Body of pancreas (tissue), 4 donors: Measurements from ENCODE around the gene IL18RAP. TPM values are rescaled to one million over a fixed set of nuclear protein-coding genes. Genes with fewer than 3 reads are reported as not detected.

Experiments used
- ATAC-seq: fragments of 150-250 bp; one replicate; pipeline ENCODE4 v1.9.1; 2016
- DNase-seq, 4 donors: peaks; one replicate each; pipeline ENCODE4 v3.0.0-alpha.2; 2019
- H3K27ac ChIP-seq, 4 donors: fragments of 200-600 bp; sonication (generic); 1 replicate in 3 of 4; 2 replicates in 1 of 4; pipeline versions ENCODE4 v1.5.1 to v1.6.1; 2016 to 2019; ENCODE audit warnings: mild to moderate bottlenecking in 1 of 4, mixed read lengths in 1 of 4, moderate library complexity in 1 of 4
- H3K27me3 ChIP-seq, 2 donors: fragments of 200-600 bp; sonication (generic); one replicate each; pipeline ENCODE4 v1.6.0; 2016; ENCODE audit warnings: mild to moderate bottlenecking in 1 of 2
- H3K36me3 ChIP-seq, 2 donors: fragments of 200-600 bp; sonication (generic); replicated peaks in 1 of 2; 2 replicates each; pipeline ENCODE4 v1.5.1; 2016; ENCODE audit warnings: low read depth in 2 of 2; ENCODE audit not compliant: insufficient read depth in 1 of 2
- H3K4me1 ChIP-seq: fragments of 200-600 bp; sonication (generic); one replicate; pipeline ENCODE4 v1.6.0; 2016
- H3K4me3 ChIP-seq, 2 donors: fragments of 200-600 bp; sonication (generic); 1 replicate in 1 of 2; 2 replicates in 1 of 2; pipeline ENCODE4 v1.5.1; 2016 to 2019
- H3K9me3 ChIP-seq, 3 donors: fragments of 200-600 bp; sonication (generic); 1 replicate in 2 of 3; 2 replicates in 1 of 3; pipeline ENCODE4 v1.5.1; 2016
- POLR2A ChIP-seq, 3 donors: fragments of 450-650 bp; IDR thresholded peaks; one replicate each; pipeline ENCODE4 v1.6.1; 2016; ENCODE audit warnings: antibody characterized with exemption in 3 of 3, mild to moderate bottlenecking in 2 of 3
- WGBS, 2 donors: methylation state at CpG; one replicate each; pipeline ENCODE4 v1.1.5; 2017; 5-methylcytosine and 5-hydroxymethylcytosine counted together
- intact Hi-C: fragments of 100-400 bp; cut with DNase I; formaldehyde crosslinking; loops from one replicate; pipeline ENCODE4 v1.15.1; 2023
- total RNA-seq, 2 donors: library from RNA; depleted of rRNA; stranded (reverse); fragments of >200 nt; gene quantifications; one replicate each; pipeline ENCODE4 v1.1.0, GENCODE V29; 2016
- TF ChIP-seq, protein P1 (sequence below), 7 experiments: fragments of 450-650 bp in 4 of 7; fragments of 200-600 bp in 3 of 7; sonication (generic) in 3 of 7; IDR thresholded peaks; one replicate each; pipeline ENCODE4 v1.5.1; 2016 to 2019; ENCODE audit warnings: antibody characterized with exemption in 7 of 7

Gene IL18RAP
- total RNA-seq, 2 donors from 2014 or later, result 4.9 to 24.4 TPM

DNA sequence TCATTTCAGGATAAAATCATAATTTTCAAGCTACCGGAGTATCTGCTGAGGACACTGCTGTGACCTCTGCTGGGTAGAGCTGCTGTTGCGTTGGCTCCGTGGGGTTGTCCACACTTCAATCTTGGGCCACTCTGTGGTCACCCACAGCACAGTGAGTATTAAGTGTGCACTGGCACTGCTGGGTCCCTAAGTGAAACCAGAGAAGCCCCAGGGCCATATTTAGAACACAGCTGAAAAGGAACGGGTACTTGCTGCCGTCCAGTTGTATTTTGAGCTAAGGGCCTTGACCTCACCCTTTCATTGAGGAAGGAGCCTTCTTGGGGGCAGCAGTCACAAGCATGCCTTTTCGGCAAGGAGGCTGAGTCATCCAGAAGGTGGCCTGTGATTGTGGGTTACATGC is 60.1 kb downstream of the IL18RAP start:
- 82 to 94% methylated on average over 5 to 6 of the region's 6 CpGs for WGBS, 2 donors

DNA sequence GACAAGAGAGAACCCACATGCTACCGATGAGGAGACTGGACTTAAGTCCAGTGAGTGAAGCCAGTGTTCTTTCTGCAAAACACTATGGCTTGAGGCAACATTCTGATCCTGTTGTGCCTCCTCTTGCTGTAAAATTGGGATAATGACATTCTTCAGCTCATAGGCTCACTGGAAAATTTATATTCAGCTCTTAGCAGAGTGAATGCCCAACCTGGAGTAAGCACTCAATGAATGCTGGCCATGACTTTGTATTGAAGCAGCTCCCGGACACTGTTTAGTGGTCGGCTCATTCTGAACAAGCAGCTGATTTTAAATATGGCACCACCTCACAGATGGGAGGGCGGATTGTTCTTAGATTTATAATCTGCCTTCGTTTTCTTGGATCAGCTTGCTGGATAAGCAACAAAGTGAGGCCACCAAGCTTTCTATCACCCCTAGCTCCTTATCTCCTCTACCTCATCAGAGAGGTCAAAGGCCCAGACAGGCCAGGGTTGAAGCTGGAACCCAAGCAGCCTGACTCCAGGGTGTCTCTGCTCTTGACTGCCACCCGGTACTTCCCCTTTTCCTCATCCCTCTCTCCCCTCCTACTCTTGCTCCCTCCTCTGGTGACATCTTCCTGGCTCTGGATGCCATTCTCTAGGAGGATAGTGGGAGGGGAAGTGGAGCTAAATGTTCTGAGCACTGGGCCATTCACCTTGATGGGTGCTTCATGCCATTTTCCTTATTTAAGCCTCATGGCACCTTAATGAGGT is 61.5 kb downstream of the IL18RAP start:
- H3K4me3 ChIP-seq, result no peak overlapping the region
- no peaks in the 10 kb centered on the region for H3K27me3 ChIP-seq
- ATAC-seq, result no peak
- intact Hi-C loops, result no loop called here
- WGBS, 2 donors, result 76 to 81% methylated on average over 6 of the region's 6 CpGs
- H3K36me3 ChIP-seq, result no peaks in the 10 kb centered on the region
- TF ChIP-seq POLR2A (IDR thresholded peaks at IDR 0.05), result no peak
- TF ChIP-seq, protein P1, sequence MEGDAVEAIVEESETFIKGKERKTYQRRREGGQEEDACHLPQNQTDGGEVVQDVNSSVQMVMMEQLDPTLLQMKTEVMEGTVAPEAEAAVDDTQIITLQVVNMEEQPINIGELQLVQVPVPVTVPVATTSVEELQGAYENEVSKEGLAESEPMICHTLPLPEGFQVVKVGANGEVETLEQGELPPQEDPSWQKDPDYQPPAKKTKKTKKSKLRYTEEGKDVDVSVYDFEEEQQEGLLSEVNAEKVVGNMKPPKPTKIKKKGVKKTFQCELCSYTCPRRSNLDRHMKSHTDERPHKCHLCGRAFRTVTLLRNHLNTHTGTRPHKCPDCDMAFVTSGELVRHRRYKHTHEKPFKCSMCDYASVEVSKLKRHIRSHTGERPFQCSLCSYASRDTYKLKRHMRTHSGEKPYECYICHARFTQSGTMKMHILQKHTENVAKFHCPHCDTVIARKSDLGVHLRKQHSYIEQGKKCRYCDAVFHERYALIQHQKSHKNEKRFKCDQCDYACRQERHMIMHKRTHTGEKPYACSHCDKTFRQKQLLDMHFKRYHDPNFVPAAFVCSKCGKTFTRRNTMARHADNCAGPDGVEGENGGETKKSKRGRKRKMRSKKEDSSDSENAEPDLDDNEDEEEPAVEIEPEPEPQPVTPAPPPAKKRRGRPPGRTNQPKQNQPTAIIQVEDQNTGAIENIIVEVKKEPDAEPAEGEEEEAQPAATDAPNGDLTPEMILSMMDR (IDR thresholded peaks at IDR 0.05), result no peak
- DNase-seq, result no peak
- no peaks in the 10 kb centered on the region for H3K9me3 ChIP-seq
- H3K27ac ChIP-seq, result no peak overlapping the region
- no peaks in the 10 kb centered on the region for H3K4me1 ChIP-seq

More for the DNA sequence above, 60.1 kb downstream of the IL18RAP start:
- Histone ChIP-seq H3K4me1 (no peaks in the 10 kb centered on the region), H3K4me3 (no peak overlapping the region), H3K36me3 (no peaks in the 10 kb centered on the region), H3K27me3 (no peaks in the 10 kb centered on the region), H3K27ac (no peak overlapping the region), H3K9me3 (no peaks in the 10 kb centered on the region)
- intact Hi-C loops, result no loop called here
- DNase-seq, result no peak
- ATAC-seq, result no peak
- TF ChIP-seq POLR2A (IDR thresholded peaks at IDR 0.05), result no peak
- TF ChIP-seq, protein P1 (IDR thresholded peaks at IDR 0.05), result no peak

DNA sequence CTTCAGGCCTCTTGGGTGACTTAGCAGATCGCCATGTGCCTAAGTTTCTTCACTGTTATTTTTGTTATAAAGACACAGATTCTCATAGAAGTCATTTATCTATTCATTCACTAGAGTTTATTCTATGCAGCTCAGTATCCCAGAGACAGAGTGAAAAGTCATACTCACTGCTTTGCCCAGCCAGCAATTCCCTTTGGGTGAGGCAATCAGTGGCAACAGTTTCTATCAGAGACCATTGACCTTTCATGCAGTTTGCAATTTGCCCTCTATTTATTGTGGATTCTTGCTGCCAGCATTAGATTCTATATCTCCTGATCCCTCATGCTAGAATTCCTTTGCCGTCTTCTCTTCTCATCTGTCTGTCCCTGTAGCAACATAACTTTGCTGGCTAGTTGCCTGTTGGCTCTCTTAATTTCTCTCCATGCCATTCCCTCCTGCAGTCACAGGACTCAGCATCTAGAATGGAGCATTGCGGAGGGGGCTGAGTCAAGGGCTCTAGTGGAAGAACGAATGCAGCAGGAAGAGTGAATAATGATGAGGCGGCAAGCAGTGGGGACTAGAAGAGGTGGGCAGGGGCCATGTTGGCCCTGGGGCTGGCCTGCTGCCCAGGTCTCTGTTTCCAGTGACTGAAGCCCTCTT is 62.3 kb downstream of the IL18RAP start:
- intact Hi-C loops, result no loop called here
- 74 to 81% methylated on average over 5 of the region's 5 CpGs for WGBS, 2 donors
- no peak overlapping the region for H3K27ac ChIP-seq

DNA sequence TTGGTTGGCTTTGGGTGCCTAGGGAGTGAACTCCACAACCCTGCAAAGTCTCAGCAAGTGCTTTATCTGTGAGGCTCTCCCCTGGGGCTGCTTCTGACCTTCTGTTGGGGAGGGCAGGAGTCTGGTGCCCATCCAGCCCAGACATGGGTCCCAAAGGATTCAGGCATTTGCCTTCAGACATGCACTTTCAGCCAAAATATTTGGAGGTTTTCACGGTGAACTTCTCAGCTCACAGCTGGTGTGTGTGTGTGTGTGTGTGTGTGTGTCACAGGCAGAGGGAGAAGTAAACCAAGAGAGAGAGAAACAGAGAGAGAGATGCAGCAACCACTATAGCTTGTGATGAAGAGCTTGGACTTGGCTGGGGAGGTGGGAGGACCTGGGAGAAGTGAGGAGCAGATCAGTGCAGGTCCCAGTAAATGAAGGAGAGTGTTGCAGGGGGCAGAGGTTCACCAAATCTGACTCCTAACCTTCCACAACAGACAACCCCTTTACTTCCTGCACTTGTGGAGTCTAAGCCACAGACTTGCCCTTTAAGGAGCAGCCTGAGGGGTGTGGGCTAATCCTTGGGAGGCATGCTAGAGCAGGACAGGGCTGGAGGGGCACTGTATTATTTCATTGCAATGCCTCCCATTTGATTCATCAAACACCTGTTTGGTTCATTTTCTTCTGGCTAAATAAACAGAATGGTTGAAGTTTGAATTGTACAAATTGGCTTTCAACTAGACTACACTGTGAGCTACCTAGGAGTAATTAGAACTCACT is 64.2 kb downstream of the IL18RAP start:
- ATAC-seq, result no peak
- WGBS, 2 donors, result 67 to 75% methylated on average over 1 of the region's 1 CpG

More for the DNA sequence above, 62.3 kb downstream of the IL18RAP start:
- Histone ChIP-seq H3K4me1 (no peaks in the 10 kb centered on the region), H3K36me3 (no peaks in the 10 kb centered on the region), H3K9me3 (no peaks in the 10 kb centered on the region), H3K27me3 (no peaks in the 10 kb centered on the region), H3K4me3 (no peak overlapping the region)
- DNase-seq (no peak), ATAC-seq (no peak)
- TF ChIP-seq, protein P1 (IDR thresholded peaks at IDR 0.05), result no peak
- no peak for TF ChIP-seq POLR2A (IDR thresholded peaks at IDR 0.05)

More for the DNA sequence above, 64.2 kb downstream of the IL18RAP start:
- Histone ChIP-seq H3K27me3 (no peaks in the 10 kb centered on the region), H3K9me3 (no peaks in the 10 kb centered on the region), H3K27ac (no peak overlapping the region), H3K4me1 (no peaks in the 10 kb centered on the region), H3K4me3 (no peak overlapping the region), H3K36me3 (no peaks in the 10 kb centered on the region)
- no peak for DNase-seq
- no peak for TF ChIP-seq POLR2A (IDR thresholded peaks at IDR 0.05)
- TF ChIP-seq, protein P1 (IDR thresholded peaks at IDR 0.05), result no peak
- intact Hi-C loops, result no loop called here
